ENCODE results near the gene KRT8. TPM values are rescaled to one million over a fixed set of nuclear protein-coding genes. Genes with fewer than 3 reads are reported as not detected.

KRT8 gene
- total RNA-seq, 1 donor from 2014 or later, result 18.6 TPM

DNA sequence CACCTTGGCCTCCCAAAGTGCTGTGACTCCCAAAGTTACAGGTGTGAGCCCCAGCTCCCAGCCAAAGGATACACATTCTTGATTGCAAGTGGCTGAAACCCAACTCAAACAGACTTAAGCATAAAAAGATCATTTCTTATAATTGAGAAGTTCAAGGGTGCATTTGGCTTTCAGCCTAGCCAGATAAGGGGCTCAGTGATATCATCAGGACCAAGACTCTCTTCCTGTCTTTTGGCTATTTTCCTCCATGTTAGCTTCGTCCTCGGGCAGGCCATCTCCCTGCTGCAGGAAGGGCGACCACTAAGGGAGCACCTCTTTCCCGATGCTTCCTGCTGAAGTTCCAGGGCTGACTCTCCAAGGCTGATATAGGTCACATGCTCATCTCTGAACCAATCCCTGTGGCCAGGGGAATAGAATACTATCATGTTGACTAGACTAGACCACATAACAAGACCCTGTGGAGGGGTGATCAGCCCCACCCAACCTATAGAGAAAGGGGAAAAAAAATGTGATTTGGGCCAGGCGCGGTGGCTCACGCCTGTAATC is 9.8 kb upstream of the KRT8 start:
- TF ChIP-seq CTCF (IDR thresholded peaks at IDR 0.05), result no peak
- Mint-ChIP-seq H3K4me1 (ENCODE audit: unreplicated experiment) (no peaks in the 10 kb centered on the region), H3K27ac (ENCODE audit: unreplicated experiment) (no peak overlapping the region), H3K9me3 (ENCODE audit: unreplicated experiment) (no peaks in the 10 kb centered on the region), H3K4me3 (ENCODE audit: unreplicated experiment) (no peak overlapping the region), H3K27me3 (ENCODE audit: unreplicated experiment) (no peaks in the 10 kb centered on the region), H3K36me3 (ENCODE audit: unreplicated experiment) (no peaks in the 10 kb centered on the region)
- DNase-seq (ENCODE audit: extremely low spot score, unreplicated experiment), result no peak

GRCh38 chr12:52913431-52913821 is 8.6 kb upstream of the KRT8 start:
- no peaks in the 10 kb centered on the region for H3K4me1 Mint-ChIP-seq (ENCODE audit: unreplicated experiment)
- no peak for DNase-seq (ENCODE audit: extremely low spot score, unreplicated experiment)
- H3K36me3 Mint-ChIP-seq (ENCODE audit: unreplicated experiment), result no peaks in the 10 kb centered on the region
- no peaks in the 10 kb centered on the region for H3K9me3 Mint-ChIP-seq (ENCODE audit: unreplicated experiment)
- no peak overlapping the region for H3K27ac Mint-ChIP-seq (ENCODE audit: unreplicated experiment)
- H3K27me3 Mint-ChIP-seq (ENCODE audit: unreplicated experiment), result no peaks in the 10 kb centered on the region
- no peak overlapping the region for H3K4me3 Mint-ChIP-seq (ENCODE audit: unreplicated experiment)
- no peak for TF ChIP-seq CTCF (IDR thresholded peaks at IDR 0.05)

GRCh38 chr12:52912711-52913430 is 8.0 kb upstream of the KRT8 start:
- no peak for TF ChIP-seq CTCF (IDR thresholded peaks at IDR 0.05)
- Mint-ChIP-seq H3K36me3 (ENCODE audit: unreplicated experiment) (no peaks in the 10 kb centered on the region), H3K27ac (ENCODE audit: unreplicated experiment) (no peak overlapping the region), H3K4me3 (ENCODE audit: unreplicated experiment) (no peak overlapping the region), H3K4me1 (ENCODE audit: unreplicated experiment) (no peaks in the 10 kb centered on the region), H3K27me3 (ENCODE audit: unreplicated experiment) (no peaks in the 10 kb centered on the region), H3K9me3 (ENCODE audit: unreplicated experiment) (no peaks in the 10 kb centered on the region)
- DNase-seq (ENCODE audit: extremely low spot score, unreplicated experiment), result no peak

DNA sequence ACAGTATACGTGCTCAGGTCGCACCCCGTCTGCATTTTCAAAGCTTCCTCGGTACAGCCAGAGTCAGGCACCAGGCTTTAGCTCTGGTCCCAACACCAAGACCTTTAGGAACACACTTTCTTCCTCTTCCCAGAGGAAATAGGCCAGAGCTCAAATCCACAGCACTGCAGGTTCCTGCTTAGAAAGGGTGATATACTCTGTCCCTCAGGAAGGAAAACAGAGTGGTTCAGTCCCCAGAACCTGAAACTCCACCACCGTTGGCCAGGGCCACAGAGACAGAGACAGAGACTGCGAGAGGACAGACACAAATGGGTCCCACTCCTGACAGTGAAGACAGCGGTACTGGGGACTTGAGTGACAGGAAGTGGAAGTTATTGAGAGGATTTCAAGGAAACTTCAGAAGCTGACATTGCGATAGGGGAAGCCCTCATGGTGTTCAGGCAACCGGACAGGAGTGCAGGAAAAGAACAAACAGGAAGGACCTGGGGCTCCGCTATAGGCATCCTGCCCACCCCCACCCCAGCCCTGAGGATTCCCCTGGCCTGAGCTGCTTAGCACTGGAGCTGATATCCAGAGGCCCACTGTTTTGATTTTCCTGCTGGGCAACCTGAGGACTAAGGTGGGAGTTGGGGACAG is 5.5 kb upstream of the KRT8 start:
- no peak overlapping the region for H3K27ac Mint-ChIP-seq (ENCODE audit: unreplicated experiment)
- TF ChIP-seq CTCF (IDR thresholded peaks at IDR 0.05), result no peak
- peaks cover 7% of the 10 kb centered on the region for H3K4me1 Mint-ChIP-seq (ENCODE audit: unreplicated experiment)
- H3K4me3 Mint-ChIP-seq (ENCODE audit: unreplicated experiment), result no peak overlapping the region
- no peaks in the 10 kb centered on the region for H3K36me3 Mint-ChIP-seq (ENCODE audit: unreplicated experiment)
- DNase-seq (ENCODE audit: extremely low spot score, unreplicated experiment), result no peak
- no peaks in the 10 kb centered on the region for H3K9me3 Mint-ChIP-seq (ENCODE audit: unreplicated experiment)
- H3K27me3 Mint-ChIP-seq (ENCODE audit: unreplicated experiment), result no peaks in the 10 kb centered on the region

GRCh38 chr12:52909796-52910195 is 4.9 kb upstream of the KRT8 start:
- no peak for DNase-seq (ENCODE audit: extremely low spot score, unreplicated experiment)
- H3K27ac Mint-ChIP-seq (ENCODE audit: unreplicated experiment), result no peak overlapping the region

More at GRCh38 chr12:52909796-52910195, 4.9 kb upstream of the KRT8 start:
- Mint-ChIP-seq H3K36me3 (ENCODE audit: unreplicated experiment) (no peaks in the 10 kb centered on the region), H3K4me1 (ENCODE audit: unreplicated experiment) (peaks cover 7% of the 10 kb centered on the region), H3K4me3 (ENCODE audit: unreplicated experiment) (no peak overlapping the region), H3K27me3 (ENCODE audit: unreplicated experiment) (no peaks in the 10 kb centered on the region), H3K9me3 (ENCODE audit: unreplicated experiment) (no peaks in the 10 kb centered on the region)
- TF ChIP-seq CTCF (IDR thresholded peaks at IDR 0.05), result no peak

All from osteocyte (in vitro differentiated cells).